A549 (cell line): ENCODE results near the gene SLC7A11. TPM values are rescaled to one million over a fixed set of nuclear protein-coding genes. Genes with fewer than 3 reads are reported as not detected.
A peak's percentile ranks its signal among the peaks of the same experiment; 100 is the strongest.

Experiments
- ATAC-seq, 2 experiments: fragments of 200-7000 bp in 1 of 2; fragments of >200 bp in 1 of 2; cut with Nextera tagmentation in 1 of 2; cut with Tn5 transposase in 1 of 2; 3 replicates each; pipeline versions ENCODE4 v1.8.0 to v1.9.1; 2018 to 2020; ENCODE audit warnings: mild to moderate bottlenecking in 1 of 2, moderate library complexity in 1 of 2
- CTCF ChIA-PET: fragments of 300-600 bp; sonication (Branson Sonifier 250); formaldehyde crosslinking; extraction: SDS; loops from one replicate; lab custom pipeline; 2021; ENCODE audit warnings: antibody characterized with exemption, inconsistent platforms; lab: Yijun Ruan, JAX
- POLR2A ChIA-PET: fragments of 350-600 bp; formaldehyde crosslinking; extraction: SDS; loops from one replicate; lab custom pipeline; 2021; ENCODE audit warnings: antibody characterized with exemption, inconsistent platforms; lab: Yijun Ruan, JAX
- DNase-seq, 2 experiments: peaks; one replicate each; pipeline versions ENCODE4 v3.0.0 to v3.0.0-alpha.2; 2011 to 2016; ENCODE audit warnings: low read depth in 1 of 2, low spot score in 1 of 2
- FAIRE-seq: peaks from 2 replicates; lab custom pipeline; 2011; peaks lifted over from hg19 to GRCh38; lab: Jason Lieb, UNC
- H3K27ac ChIP-seq, 2 experiments: fragments of >200 bp; sonication (Bioruptor Twin); formaldehyde crosslinking; 3 replicates each; pipeline ENCODE4 v1.5.1; 2016 to 2017
- H3K4me1 ChIP-seq: fragments of >200 bp; sonication (Bioruptor Twin); formaldehyde crosslinking; 3 replicates; pipeline ENCODE4 v1.6.1; 2016
- H3K4me2 ChIP-seq: fragments of >200 bp; sonication (Bioruptor Twin); formaldehyde crosslinking; 3 replicates; pipeline ENCODE4 v1.6.1; 2016
- H3K4me3 ChIP-seq: fragments of >200 bp; sonication (Bioruptor Twin); formaldehyde crosslinking; 3 replicates; pipeline ENCODE4 v1.5.1; 2016
- H3K9me3 ChIP-seq: fragments of >200 bp; sonication (Bioruptor Twin); formaldehyde crosslinking; 3 replicates; pipeline ENCODE4 v1.6.1; 2016
- BHLHE40 ChIP-seq: IDR thresholded peaks from 2 replicates; pipeline ENCODE4 v1.6.1; 2012; ENCODE audit warnings: low read depth, low read length, inconsistent platforms
- CHD2 ChIP-seq: fragments of 150-350 bp; IDR thresholded peaks from 2 replicates; pipeline ENCODE4 v1.6.1; 2014; ENCODE audit warnings: low read length; ENCODE audit not compliant: partially characterized antibody
- CHD4 ChIP-seq: fragments of 200-600 bp; sonication (generic); IDR thresholded peaks from 2 replicates; pipeline ENCODE4 v1.6.1; 2016; ENCODE audit warnings: antibody characterized with exemption, mild to moderate bottlenecking, borderline replicate concordance
- ESRRA ChIP-seq: fragments of 150-350 bp; IDR thresholded peaks from 2 replicates; pipeline ENCODE4 v1.6.1; 2014; ENCODE audit warnings: mild to moderate bottlenecking, low read length, borderline replicate concordance
- FOSB ChIP-seq: fragments of 250-450 bp; sonication (Bioruptor Pico); IDR thresholded peaks from 2 replicates; pipeline ENCODE4 v1.5.0; 2020; ENCODE audit warnings: mild to moderate bottlenecking, moderate library complexity
- GATA3 ChIP-seq: IDR thresholded peaks from 2 replicates; pipeline ENCODE4 v1.6.1; 2012; ENCODE audit warnings: borderline replicate concordance
- HDAC2 ChIP-seq: fragments of 200-600 bp; sonication (generic); IDR thresholded peaks from 2 replicates; pipeline ENCODE4 v1.6.1; 2016
- HEYL ChIP-seq: fragments of 250-450 bp; sonication (Bioruptor Pico); IDR thresholded peaks from 2 replicates; pipeline ENCODE4 v1.8.0; 2021; ENCODE audit warnings: mild to moderate bottlenecking, moderate library complexity
- HOXB5 ChIP-seq: fragments of 250-450 bp; sonication (Bioruptor Pico); IDR thresholded peaks from 2 replicates; pipeline ENCODE4 v1.5.0; 2020; ENCODE audit warnings: mild to moderate bottlenecking, moderate library complexity
- KDM1A ChIP-seq: fragments of 200-600 bp; sonication (generic); IDR thresholded peaks from 2 replicates; pipeline ENCODE4 v1.6.1; 2016; ENCODE audit warnings: low read depth, mild to moderate bottlenecking
- KDM5A ChIP-seq: fragments of 200-600 bp; sonication (generic); IDR thresholded peaks from 2 replicates; pipeline ENCODE4 v1.6.1; 2016; ENCODE audit warnings: antibody characterized with exemption, mild to moderate bottlenecking
- MAFK ChIP-seq: fragments of 450-650 bp; IDR thresholded peaks from 2 replicates; pipeline ENCODE4 v1.6.1; 2014; ENCODE audit not compliant: partially characterized antibody
- NFE2L2 ChIP-seq: fragments of 150-350 bp; conservative IDR thresholded peaks from 2 replicates; pipeline ENCODE4 v1.6.1; 2014; ENCODE audit warnings: low read length
- RCOR1 ChIP-seq: fragments of 150-350 bp; IDR thresholded peaks from 2 replicates; pipeline ENCODE4 v1.6.1; 2014; ENCODE audit warnings: antibody characterized with exemption, low read length, low read depth
- TFCP2L1 ChIP-seq: fragments of 250-450 bp; sonication (Bioruptor Pico); IDR thresholded peaks from 2 replicates; pipeline ENCODE4 v1.5.0; 2021; ENCODE audit warnings: mild to moderate bottlenecking
- ZFP36 ChIP-seq: fragments of 450-650 bp; IDR thresholded peaks from 2 replicates; pipeline ENCODE4 v1.6.1; 2014; ENCODE audit warnings: borderline replicate concordance; ENCODE audit not compliant: partially characterized antibody
- ZNF302 ChIP-seq: fragments of 250-450 bp; sonication (Bioruptor Pico); IDR thresholded peaks from 2 replicates; pipeline ENCODE4 v1.9.0; 2021; ENCODE audit warnings: inconsistent platforms, mild to moderate bottlenecking, moderate library complexity
- whole genome bisulfite sequencing: methylation state at CpG from one replicate; pipeline ENCODE4 v1.1.6; 2017; ENCODE audit errors: missing lambda C conversion rate; 5-methylcytosine and 5-hydroxymethylcytosine counted together
- polyA plus RNA-seq, 4 experiments: library from polyadenylated mRNA; depleted of rRNA in 3 of 4; stranded (reverse); fragments of >200 nt; fragmentation: RNase III in 1 of 4; extraction: RNeasy Plus Mini Kit Qiagen cat#74134 plus additional on column Dnase treatment in 1 of 4; gene quantifications; 2 replicates in 3 of 4; 3 replicates in 1 of 4; pipeline ENCODE4 v1.2.3, GENCODE V29; 2011 to 2017
- TF ChIP-seq, protein P1 (sequence below): fragments of >200 bp; sonication (Bioruptor Twin); formaldehyde crosslinking; IDR thresholded peaks from 2 replicates; pipeline ENCODE4 v1.6.1; 2016
- TF ChIP-seq, protein P2 (sequence below): fragments of >200 bp; sonication (Bioruptor Twin); formaldehyde crosslinking; IDR thresholded peaks from 3 replicates; pipeline ENCODE4 v1.5.1; 2016
- TF ChIP-seq, protein P3 (sequence below): fragments of >200 bp; sonication (Bioruptor Twin); formaldehyde crosslinking; IDR thresholded peaks from 3 replicates; pipeline ENCODE4 v1.6.1; 2016
- TF ChIP-seq, protein P4 (sequence below): IDR thresholded peaks from 2 replicates; pipeline ENCODE4 v1.6.1; 2012
- TF ChIP-seq, protein P5 (sequence below): fragments of 250-450 bp; sonication (Bioruptor Pico); IDR thresholded peaks from 2 replicates; pipeline ENCODE4 v1.5.0; 2020; ENCODE audit warnings: low read depth, mild to moderate bottlenecking, moderate library complexity
- TF ChIP-seq, protein P6 (sequence below): IDR thresholded peaks from 2 replicates; pipeline ENCODE4 v1.6.1; 2012; ENCODE audit warnings: low read depth, borderline replicate concordance
- TF ChIP-seq, protein P7 (sequence below): fragments of 450-650 bp; IDR thresholded peaks from 2 replicates; pipeline ENCODE4 v1.6.1; 2014; ENCODE audit warnings: antibody characterized with exemption

Gene SLC7A11
- polyA plus RNA-seq, 2 of the 4 experiments (the other 2 are of a cell fraction) = 52.4 to 161 TPM

DNA sequence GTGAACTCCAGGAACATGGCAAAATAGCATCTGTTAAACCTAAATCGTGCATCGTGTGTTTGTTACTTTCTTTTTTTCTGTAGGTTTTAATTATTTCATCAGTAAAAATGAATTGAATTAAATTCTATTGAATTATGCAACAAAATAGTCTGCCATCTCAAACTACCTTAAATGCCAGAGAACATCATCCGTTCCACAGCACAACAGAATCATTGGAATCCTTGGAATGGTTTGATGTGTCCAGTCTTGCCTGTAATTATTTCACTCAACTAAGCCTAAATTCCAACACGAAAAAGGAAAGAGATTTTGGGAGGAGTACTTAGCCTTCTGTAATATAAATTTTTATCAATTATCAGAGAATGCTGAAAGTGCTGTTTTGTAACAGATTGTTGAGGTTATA, 17.1 kb upstream of the SLC7A11 start:
- ATAC-seq = no peak
- TF ChIP-seq, protein P1, sequence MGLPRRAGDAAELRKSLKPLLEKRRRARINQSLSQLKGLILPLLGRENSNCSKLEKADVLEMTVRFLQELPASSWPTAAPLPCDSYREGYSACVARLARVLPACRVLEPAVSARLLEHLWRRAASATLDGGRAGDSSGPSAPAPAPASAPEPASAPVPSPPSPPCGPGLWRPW = no peak
- TF ChIP-seq BHLHE40 (no peak), ESRRA (no peak), HEYL (CRISPR knock-in tag) (no peak)
- Histone ChIP-seq H3K4me3 (no peak overlapping the region), H3K9me3 (no peaks in the 10 kb centered on the region), H3K27ac (peak overlapping the region; percentile 17 to 39; a peak in 4 of 6 replicates), H3K4me1 (peaks cover 50% of the 10 kb centered on the region), H3K4me2 (peak overlapping the region; percentile 67)
- CTCF ChIA-PET = no interaction called here
- WGBS = 51% methylated on average over 4 of the region's 4 CpGs
- FAIRE-seq = no peak
- DNase-seq = no peak
- POLR2A ChIA-PET = no interaction called here

DNA sequence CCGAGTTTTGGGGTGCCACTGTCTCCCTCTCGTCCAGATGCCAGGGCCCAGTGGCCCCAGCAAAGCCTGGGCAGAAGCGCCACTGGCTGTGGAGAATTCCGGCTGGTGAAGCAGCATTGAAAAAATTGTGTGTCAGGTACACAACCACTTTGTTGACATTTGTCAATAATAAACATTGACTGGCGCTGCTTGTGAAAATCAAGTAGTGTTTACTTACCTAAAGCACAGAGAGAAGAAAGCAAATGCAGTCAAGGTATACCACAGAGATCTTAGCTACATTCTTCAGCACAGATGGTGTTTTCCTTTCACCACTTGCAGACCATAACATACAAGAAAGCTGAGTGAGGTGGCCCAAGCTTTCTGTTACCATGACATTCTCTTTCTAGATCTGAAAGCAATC, 14.5 kb upstream of the SLC7A11 start:
- H3K9me3 ChIP-seq = no peaks in the 10 kb centered on the region
- ChIA-PET CTCF (no interaction called here), POLR2A (no interaction called here)
- FAIRE-seq (no peak), ATAC-seq (peak; percentile 7 to 35; a peak in 4 of 6 replicates), DNase-seq (no peak)
- WGBS = 33% methylated on average over 5 of the region's 5 CpGs
- H3K27ac ChIP-seq = peak overlapping the region; percentile 65 to 82
- peak overlapping the region; percentile 67 for H3K4me2 ChIP-seq
- H3K4me1 ChIP-seq = peaks cover 56% of the 10 kb centered on the region
- TF ChIP-seq TFCP2L1 (CRISPR knock-in tag) = no peak
- 0 out of 3 replicates have a peak overlapping the region, but pooled peaks have one; percentile 15 for H3K4me3 ChIP-seq

DNA sequence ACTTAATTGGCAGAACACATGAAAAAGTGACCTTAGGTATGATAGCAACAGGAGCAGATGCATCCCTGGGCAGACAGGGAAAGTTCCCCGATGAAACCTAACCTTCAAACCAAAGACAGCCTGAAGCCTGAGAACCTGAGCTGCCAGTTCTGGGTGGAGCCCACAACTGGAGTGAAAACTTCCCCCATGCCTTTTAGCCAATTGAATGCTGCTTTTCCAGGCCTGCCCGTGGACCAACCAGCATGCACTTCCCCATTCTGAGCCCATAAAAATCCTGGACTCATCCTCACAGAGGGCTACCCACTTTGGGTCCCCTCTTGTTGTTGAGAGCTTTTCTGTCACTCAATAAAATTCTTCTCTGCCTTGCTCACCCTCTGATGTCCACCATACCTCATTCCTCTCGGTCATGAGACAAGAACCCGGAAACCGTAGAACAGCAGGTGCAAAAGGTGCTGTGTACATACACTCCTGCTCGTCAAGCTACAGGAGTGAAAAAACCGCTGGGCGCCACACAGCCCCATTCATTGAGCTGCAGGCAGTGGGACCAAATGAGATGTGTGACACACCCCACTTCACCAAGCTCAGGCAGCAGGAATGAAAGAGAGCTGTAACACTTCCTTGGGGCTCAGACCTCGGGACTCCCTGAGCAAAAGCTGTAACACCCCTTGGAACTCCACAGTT, 13.9 kb upstream of the SLC7A11 start:
- H3K27ac ChIP-seq = peak overlapping the region; percentile 81 to 82
- POLR2A ChIA-PET = no interaction called here
- H3K4me2 ChIP-seq = peak overlapping the region; percentile 67
- no peaks in the 10 kb centered on the region for H3K9me3 ChIP-seq
- DNase-seq (peak in 1 of 2 experiments; percentile 84), ATAC-seq (peak; percentile 88 to 94), FAIRE-seq (no peak)
- H3K4me3 ChIP-seq = 0 out of 3 replicates have a peak overlapping the region, but pooled peaks have one; percentile 15
- WGBS = 30% methylated on average over 9 of the region's 9 CpGs
- CTCF ChIA-PET = no interaction called here
- TF ChIP-seq, protein P2, sequence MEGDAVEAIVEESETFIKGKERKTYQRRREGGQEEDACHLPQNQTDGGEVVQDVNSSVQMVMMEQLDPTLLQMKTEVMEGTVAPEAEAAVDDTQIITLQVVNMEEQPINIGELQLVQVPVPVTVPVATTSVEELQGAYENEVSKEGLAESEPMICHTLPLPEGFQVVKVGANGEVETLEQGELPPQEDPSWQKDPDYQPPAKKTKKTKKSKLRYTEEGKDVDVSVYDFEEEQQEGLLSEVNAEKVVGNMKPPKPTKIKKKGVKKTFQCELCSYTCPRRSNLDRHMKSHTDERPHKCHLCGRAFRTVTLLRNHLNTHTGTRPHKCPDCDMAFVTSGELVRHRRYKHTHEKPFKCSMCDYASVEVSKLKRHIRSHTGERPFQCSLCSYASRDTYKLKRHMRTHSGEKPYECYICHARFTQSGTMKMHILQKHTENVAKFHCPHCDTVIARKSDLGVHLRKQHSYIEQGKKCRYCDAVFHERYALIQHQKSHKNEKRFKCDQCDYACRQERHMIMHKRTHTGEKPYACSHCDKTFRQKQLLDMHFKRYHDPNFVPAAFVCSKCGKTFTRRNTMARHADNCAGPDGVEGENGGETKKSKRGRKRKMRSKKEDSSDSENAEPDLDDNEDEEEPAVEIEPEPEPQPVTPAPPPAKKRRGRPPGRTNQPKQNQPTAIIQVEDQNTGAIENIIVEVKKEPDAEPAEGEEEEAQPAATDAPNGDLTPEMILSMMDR = no peak
- TF ChIP-seq NFE2L2 = no peak
- TF ChIP-seq CHD2 = no peak
- TF ChIP-seq, protein P3, sequence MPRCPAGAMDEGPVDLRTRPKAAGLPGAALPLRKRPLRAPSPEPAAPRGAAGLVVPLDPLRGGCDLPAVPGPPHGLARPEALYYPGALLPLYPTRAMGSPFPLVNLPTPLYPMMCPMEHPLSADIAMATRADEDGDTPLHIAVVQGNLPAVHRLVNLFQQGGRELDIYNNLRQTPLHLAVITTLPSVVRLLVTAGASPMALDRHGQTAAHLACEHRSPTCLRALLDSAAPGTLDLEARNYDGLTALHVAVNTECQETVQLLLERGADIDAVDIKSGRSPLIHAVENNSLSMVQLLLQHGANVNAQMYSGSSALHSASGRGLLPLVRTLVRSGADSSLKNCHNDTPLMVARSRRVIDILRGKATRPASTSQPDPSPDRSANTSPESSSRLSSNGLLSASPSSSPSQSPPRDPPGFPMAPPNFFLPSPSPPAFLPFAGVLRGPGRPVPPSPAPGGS = 0 out of 3 replicates have a peak, but pooled peaks have one; percentile 42
- TF ChIP-seq HOXB5 (CRISPR knock-in tag) = no peak
- TF ChIP-seq ZFP36 = no peak
- no peak for TF ChIP-seq ESRRA
- TF ChIP-seq FOSB (CRISPR knock-in tag) = 0 out of 2 replicates have a peak, but pooled peaks have one; percentile 56
- H3K4me1 ChIP-seq = peaks cover 57% of the 10 kb centered on the region

DNA sequence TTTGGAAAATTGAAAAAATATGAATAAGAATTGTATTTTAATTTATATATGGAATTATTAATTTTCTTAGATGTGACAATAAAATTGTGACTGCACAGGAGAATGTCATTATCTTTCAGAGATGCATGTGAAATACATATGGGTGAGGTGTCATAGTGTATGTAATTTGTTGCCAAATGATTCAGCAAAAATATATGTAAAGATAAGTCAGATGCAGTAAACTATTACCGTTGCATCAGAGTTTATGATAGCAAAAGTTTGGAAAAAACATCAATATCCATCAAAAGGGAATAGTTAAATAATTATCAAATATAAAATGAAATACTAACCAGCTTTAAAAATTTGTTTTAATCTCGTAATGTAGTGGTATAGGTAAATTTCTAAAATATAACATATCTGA, 10.4 kb upstream of the SLC7A11 start:
- DNase-seq (no peak), FAIRE-seq (no peak), ATAC-seq (no peak)
- ChIA-PET CTCF (no interaction called here), POLR2A (no interaction called here)
- Histone ChIP-seq H3K27ac (peak overlapping the region; percentile 81 to 83), H3K4me2 (peak overlapping the region; percentile 67), H3K4me3 (no peak overlapping the region), H3K9me3 (no peaks in the 10 kb centered on the region), H3K4me1 (peaks cover 51% of the 10 kb centered on the region)
- WGBS = 11% methylated on average over 2 of the region's 2 CpGs
- TF ChIP-seq ESRRA = no peak
- TF ChIP-seq, protein P4, sequence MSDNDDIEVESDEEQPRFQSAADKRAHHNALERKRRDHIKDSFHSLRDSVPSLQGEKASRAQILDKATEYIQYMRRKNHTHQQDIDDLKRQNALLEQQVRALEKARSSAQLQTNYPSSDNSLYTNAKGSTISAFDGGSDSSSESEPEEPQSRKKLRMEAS = no peak; the same call in 1 of the 2 replicates
- TF ChIP-seq ZNF302 = no peak
- no peak for TF ChIP-seq CHD4
- TF ChIP-seq, protein P5, sequence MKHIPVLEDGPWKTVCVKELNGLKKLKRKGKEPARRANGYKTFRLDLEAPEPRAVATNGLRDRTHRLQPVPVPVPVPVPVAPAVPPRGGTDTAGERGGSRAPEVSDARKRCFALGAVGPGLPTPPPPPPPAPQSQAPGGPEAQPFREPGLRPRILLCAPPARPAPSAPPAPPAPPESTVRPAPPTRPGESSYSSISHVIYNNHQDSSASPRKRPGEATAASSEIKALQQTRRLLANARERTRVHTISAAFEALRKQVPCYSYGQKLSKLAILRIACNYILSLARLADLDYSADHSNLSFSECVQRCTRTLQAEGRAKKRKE (CRISPR knock-in tag) = no peak
- no peak for TF ChIP-seq BHLHE40
- no peak for TF ChIP-seq HEYL (CRISPR knock-in tag)
- no peak for TF ChIP-seq RCOR1
- no peak for TF ChIP-seq KDM1A
- TF ChIP-seq, protein P6, sequence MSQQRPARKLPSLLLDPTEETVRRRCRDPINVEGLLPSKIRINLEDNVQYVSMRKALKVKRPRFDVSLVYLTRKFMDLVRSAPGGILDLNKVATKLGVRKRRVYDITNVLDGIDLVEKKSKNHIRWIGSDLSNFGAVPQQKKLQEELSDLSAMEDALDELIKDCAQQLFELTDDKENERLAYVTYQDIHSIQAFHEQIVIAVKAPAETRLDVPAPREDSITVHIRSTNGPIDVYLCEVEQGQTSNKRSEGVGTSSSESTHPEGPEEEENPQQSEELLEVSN = no peak
- TF ChIP-seq MAFK = peak; percentile 75
- peak; percentile 54 for TF ChIP-seq NFE2L2
- TF ChIP-seq, protein P7, sequence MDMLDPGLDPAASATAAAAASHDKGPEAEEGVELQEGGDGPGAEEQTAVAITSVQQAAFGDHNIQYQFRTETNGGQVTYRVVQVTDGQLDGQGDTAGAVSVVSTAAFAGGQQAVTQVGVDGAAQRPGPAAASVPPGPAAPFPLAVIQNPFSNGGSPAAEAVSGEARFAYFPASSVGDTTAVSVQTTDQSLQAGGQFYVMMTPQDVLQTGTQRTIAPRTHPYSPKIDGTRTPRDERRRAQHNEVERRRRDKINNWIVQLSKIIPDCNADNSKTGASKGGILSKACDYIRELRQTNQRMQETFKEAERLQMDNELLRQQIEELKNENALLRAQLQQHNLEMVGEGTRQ = no peak
- TF ChIP-seq HDAC2 = no peak
- TF ChIP-seq KDM5A = no peak
- peak; percentile 14; the same call in 1 of the 2 replicates for TF ChIP-seq GATA3
